Neural progenitor cell (in vitro differentiated cells): ENCODE data around the gene COQ3. TPM values are rescaled to one million over a fixed set of nuclear protein-coding genes. Genes with fewer than 3 reads are reported as not detected.
A peak's percentile ranks its signal among the peaks of the same experiment; 100 is the strongest.

ENCODE experiments used
- DNase-seq: peaks from one replicate; pipeline ENCODE4 v3.0.0-alpha.2; 2016; ENCODE audit warnings: low spot score
- H2AFZ ChIP-seq: fragments of 200-600 bp; sonication (generic); replicated peaks from 2 replicates; pipeline ENCODE4 v1.6.1; 2016; ENCODE audit warnings: antibody characterized with exemption
- H3F3A ChIP-seq: fragments of 200-600 bp; sonication (generic); 2 replicates; pipeline ENCODE4 v1.6.1; 2016; ENCODE audit warnings: antibody characterized with exemption, low read depth
- H3K27ac ChIP-seq: fragments of 200-600 bp; sonication (generic); 2 replicates; pipeline ENCODE4 v1.5.1; 2016; ENCODE audit warnings: mild to moderate bottlenecking
- H3K27me3 ChIP-seq: fragments of 200-600 bp; sonication (generic); 2 replicates; pipeline ENCODE4 v1.6.1; 2016; ENCODE audit warnings: mild to moderate bottlenecking, moderate library complexity
- H3K36me3 ChIP-seq: fragments of 200-600 bp; sonication (generic); 2 replicates; pipeline ENCODE4 v1.5.1; 2016
- H3K4me1 ChIP-seq: fragments of 200-600 bp; sonication (generic); 2 replicates; pipeline ENCODE4 v1.6.1; 2016; ENCODE audit warnings: mixed run types
- H3K4me2 ChIP-seq: fragments of 200-600 bp; sonication (generic); 2 replicates; pipeline ENCODE4 v1.6.1; 2016
- H3K4me3 ChIP-seq: fragments of 200-600 bp; sonication (generic); 2 replicates; pipeline ENCODE4 v1.5.1; 2016
- H3K79me2 ChIP-seq: fragments of 200-600 bp; sonication (generic); 2 replicates; pipeline ENCODE4 v1.6.1; 2016; ENCODE audit warnings: low read depth
- H3K9ac ChIP-seq: fragments of 200-600 bp; sonication (generic); 2 replicates; pipeline ENCODE4 v1.6.1; 2016
- H3K9me3 ChIP-seq: fragments of 200-600 bp; sonication (generic); 2 replicates; pipeline ENCODE4 v1.5.1; 2016; ENCODE audit warnings: low read depth
- H4K20me1 ChIP-seq: fragments of 200-600 bp; sonication (generic); 2 replicates; pipeline ENCODE4 v1.6.1; 2016; ENCODE audit warnings: low read depth
- H3K27ac Mint-ChIP-seq: 3 replicates; pipeline ENCODE4 v1.8.0; 2021; ENCODE audit warnings: mixed read lengths
- H3K27me3 Mint-ChIP-seq: 2 replicates; pipeline ENCODE4 v1.8.0; 2022; ENCODE audit warnings: low read depth, mild to moderate bottlenecking, inconsistent platforms, moderate library complexity, mixed read lengths; ENCODE audit not compliant: insufficient read depth
- H3K36me3 Mint-ChIP-seq: 3 replicates; pipeline ENCODE4 v1.8.0; 2021; ENCODE audit warnings: mixed read lengths
- H3K4me1 Mint-ChIP-seq: 3 replicates; pipeline ENCODE4 v1.8.0; 2021; ENCODE audit warnings: mixed read lengths
- H3K4me3 Mint-ChIP-seq: 3 replicates; pipeline ENCODE4 v1.8.0; 2021; ENCODE audit warnings: mild to moderate bottlenecking, moderate library complexity, mixed read lengths
- H3K9me3 Mint-ChIP-seq: 3 replicates; pipeline ENCODE4 v1.8.0; 2020; ENCODE audit warnings: mixed read lengths
- EZH2 ChIP-seq: fragments of 200-600 bp; sonication (generic); IDR thresholded peaks from 2 replicates; pipeline ENCODE4 v1.6.1; 2017; ENCODE audit warnings: antibody characterized with exemption, mild to moderate bottlenecking, moderate library complexity
- EZH2phosphoT487 ChIP-seq: fragments of 200-600 bp; sonication (generic); IDR thresholded peaks from 2 replicates; pipeline ENCODE4 v1.6.1; 2017; ENCODE audit warnings: antibody characterized with exemption
- total RNA-seq: library from RNA; depleted of rRNA; stranded (reverse); fragments of >200 nt; gene quantifications from 2 replicates; pipeline ENCODE4 v1.2.3, GENCODE V29; 2015; ENCODE audit warnings: low replicate concordance
- TF ChIP-seq, protein P1 (sequence below): fragments of 200-600 bp; sonication (generic); IDR thresholded peaks from 2 replicates; pipeline ENCODE4 v1.5.1; 2017; ENCODE audit warnings: antibody characterized with exemption, mild to moderate bottlenecking

The COQ3 gene
- total RNA-seq, 1 donor from 2014 or later = 16.2 TPM

GRCh38 chr6:99354983-99355382 lies 39.0 kb downstream of the COQ3 start:
- Mint-ChIP-seq H3K4me3 (no peak overlapping the region), H3K36me3 (no peaks in the 10 kb centered on the region), H3K9me3 (peaks cover 3% of the 10 kb centered on the region), H3K4me1 (peaks cover 3% of the 10 kb centered on the region), H3K27me3 (peaks cover 10% of the 10 kb centered on the region), H3K27ac (no peak overlapping the region)
- H3K79me2 ChIP-seq = no peaks in the 10 kb centered on the region
- H3K4me2 ChIP-seq = no peak overlapping the region
- no peak for DNase-seq
- H2AFZ ChIP-seq = no peak overlapping the region
- no peak overlapping the region for H3K9ac ChIP-seq
- H3F3A ChIP-seq = peaks cover 7% of the 10 kb centered on the region
- H3K36me3 ChIP-seq = no peaks in the 10 kb centered on the region
- H3K4me3 ChIP-seq = no peak overlapping the region
- H3K9me3 ChIP-seq = no peaks in the 10 kb centered on the region
- H3K27me3 ChIP-seq = peaks cover 12% of the 10 kb centered on the region
- H3K4me1 ChIP-seq = peaks cover 9% of the 10 kb centered on the region
- TF ChIP-seq EZH2phosphoT487 (no peak), EZH2 (no peak)
- TF ChIP-seq, protein P1, sequence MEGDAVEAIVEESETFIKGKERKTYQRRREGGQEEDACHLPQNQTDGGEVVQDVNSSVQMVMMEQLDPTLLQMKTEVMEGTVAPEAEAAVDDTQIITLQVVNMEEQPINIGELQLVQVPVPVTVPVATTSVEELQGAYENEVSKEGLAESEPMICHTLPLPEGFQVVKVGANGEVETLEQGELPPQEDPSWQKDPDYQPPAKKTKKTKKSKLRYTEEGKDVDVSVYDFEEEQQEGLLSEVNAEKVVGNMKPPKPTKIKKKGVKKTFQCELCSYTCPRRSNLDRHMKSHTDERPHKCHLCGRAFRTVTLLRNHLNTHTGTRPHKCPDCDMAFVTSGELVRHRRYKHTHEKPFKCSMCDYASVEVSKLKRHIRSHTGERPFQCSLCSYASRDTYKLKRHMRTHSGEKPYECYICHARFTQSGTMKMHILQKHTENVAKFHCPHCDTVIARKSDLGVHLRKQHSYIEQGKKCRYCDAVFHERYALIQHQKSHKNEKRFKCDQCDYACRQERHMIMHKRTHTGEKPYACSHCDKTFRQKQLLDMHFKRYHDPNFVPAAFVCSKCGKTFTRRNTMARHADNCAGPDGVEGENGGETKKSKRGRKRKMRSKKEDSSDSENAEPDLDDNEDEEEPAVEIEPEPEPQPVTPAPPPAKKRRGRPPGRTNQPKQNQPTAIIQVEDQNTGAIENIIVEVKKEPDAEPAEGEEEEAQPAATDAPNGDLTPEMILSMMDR = no peak
- H3K27ac ChIP-seq = no peak overlapping the region
- H4K20me1 ChIP-seq = no peaks in the 10 kb centered on the region

DNA sequence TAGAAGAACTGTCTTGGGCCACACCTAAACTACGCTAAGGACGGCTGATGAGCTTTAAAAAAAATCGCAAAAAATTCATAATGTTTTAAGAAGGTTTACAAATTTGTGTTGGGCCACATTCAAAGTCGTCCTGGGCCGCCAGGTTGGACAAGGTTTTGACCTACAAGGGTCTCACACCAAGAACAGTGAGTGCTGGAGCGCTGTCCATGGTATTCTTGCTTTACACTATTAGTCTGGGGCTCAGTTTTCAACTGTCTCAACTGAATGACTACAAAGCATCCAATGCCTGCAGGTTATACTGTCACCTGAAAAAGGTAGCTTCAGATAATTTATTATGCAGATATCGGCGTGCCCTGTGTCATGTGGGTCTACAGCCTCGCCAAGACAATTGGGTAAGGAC lies 40.9 kb downstream of the COQ3 start:
- peak; percentile 43 for DNase-seq
- Histone ChIP-seq H3K9ac (no peak overlapping the region), H3K9me3 (no peaks in the 10 kb centered on the region), H3K4me2 (no peak overlapping the region), H3K79me2 (peaks cover 7% of the 10 kb centered on the region), H4K20me1 (no peaks in the 10 kb centered on the region), H3K27ac (no peak overlapping the region), H3K36me3 (no peaks in the 10 kb centered on the region), H3F3A (peaks cover 20% of the 10 kb centered on the region), H2AFZ (no peak overlapping the region), H3K27me3 (peaks cover 15% of the 10 kb centered on the region), H3K4me1 (peaks cover 18% of the 10 kb centered on the region), H3K4me3 (no peak overlapping the region)
- Mint-ChIP-seq H3K27ac (no peak overlapping the region), H3K9me3 (peaks cover 3% of the 10 kb centered on the region), H3K4me3 (no peak overlapping the region), H3K27me3 (peaks cover 10% of the 10 kb centered on the region), H3K36me3 (no peaks in the 10 kb centered on the region), H3K4me1 (peaks cover 9% of the 10 kb centered on the region)
- no peak for TF ChIP-seq EZH2phosphoT487
- TF ChIP-seq EZH2 = no peak
- TF ChIP-seq, protein P1 = no peak

GRCh38 chr6:99350573-99350972 lies 43.4 kb downstream of the COQ3 start:
- Histone ChIP-seq H4K20me1 (no peaks in the 10 kb centered on the region), H3K9me3 (no peaks in the 10 kb centered on the region), H3K36me3 (no peaks in the 10 kb centered on the region), H3F3A (peaks cover 33% of the 10 kb centered on the region), H3K27me3 (peaks cover 15% of the 10 kb centered on the region), H3K9ac (no peak overlapping the region), H2AFZ (no peak overlapping the region), H3K27ac (no peak overlapping the region), H3K4me2 (peak overlapping the region; percentile 99), H3K4me3 (peak overlapping the region; percentile 96), H3K79me2 (peaks cover 7% of the 10 kb centered on the region), H3K4me1 (peaks cover 26% of the 10 kb centered on the region)
- TF ChIP-seq, protein P1 = no peak
- no peak for TF ChIP-seq EZH2phosphoT487
- no peak for TF ChIP-seq EZH2
- no peaks in the 10 kb centered on the region for H3K36me3 Mint-ChIP-seq
- DNase-seq = peak; percentile 33
- peak overlapping the region; percentile 83 for H3K4me3 Mint-ChIP-seq
- H3K4me1 Mint-ChIP-seq = peaks cover 19% of the 10 kb centered on the region
- H3K27ac Mint-ChIP-seq = no peak overlapping the region
- peaks cover 11% of the 10 kb centered on the region for H3K27me3 Mint-ChIP-seq
- peaks cover 3% of the 10 kb centered on the region for H3K9me3 Mint-ChIP-seq
